GM13976 (cell line): ENCODE data around the gene DAB1.

ENCODE experiments used
- DNase-seq: peaks from one replicate; pipeline ENCODE4 v3.0.0; 2012; ENCODE audit warnings: low spot score
- in situ Hi-C: fragments of 300-500 bp; cut with MboI; formaldehyde crosslinking; loops from one replicate; pipeline ENCODE4 v1.12.0; 2022; ENCODE audit warnings: low sequenced_read_pairs, mixed read lengths, inconsistent platforms; ENCODE audit not compliant: unreplicated experiment
- TF ChIP-seq, protein P1 (sequence below): IDR thresholded peaks from 2 replicates; pipeline ENCODE4 v1.5.1; 2012; ENCODE audit warnings: borderline replicate concordance, mild to moderate bottlenecking; ENCODE audit not compliant: insufficient read depth; ENCODE audit errors: extremely low read depth, missing control alignments, control extremely low read depth

The DAB1 gene

GRCh38 chr1:57362480-57362879 is 61.4 kb downstream of the DAB1 start:
- in situ Hi-C loops: no loop called here
- TF ChIP-seq, protein P1, sequence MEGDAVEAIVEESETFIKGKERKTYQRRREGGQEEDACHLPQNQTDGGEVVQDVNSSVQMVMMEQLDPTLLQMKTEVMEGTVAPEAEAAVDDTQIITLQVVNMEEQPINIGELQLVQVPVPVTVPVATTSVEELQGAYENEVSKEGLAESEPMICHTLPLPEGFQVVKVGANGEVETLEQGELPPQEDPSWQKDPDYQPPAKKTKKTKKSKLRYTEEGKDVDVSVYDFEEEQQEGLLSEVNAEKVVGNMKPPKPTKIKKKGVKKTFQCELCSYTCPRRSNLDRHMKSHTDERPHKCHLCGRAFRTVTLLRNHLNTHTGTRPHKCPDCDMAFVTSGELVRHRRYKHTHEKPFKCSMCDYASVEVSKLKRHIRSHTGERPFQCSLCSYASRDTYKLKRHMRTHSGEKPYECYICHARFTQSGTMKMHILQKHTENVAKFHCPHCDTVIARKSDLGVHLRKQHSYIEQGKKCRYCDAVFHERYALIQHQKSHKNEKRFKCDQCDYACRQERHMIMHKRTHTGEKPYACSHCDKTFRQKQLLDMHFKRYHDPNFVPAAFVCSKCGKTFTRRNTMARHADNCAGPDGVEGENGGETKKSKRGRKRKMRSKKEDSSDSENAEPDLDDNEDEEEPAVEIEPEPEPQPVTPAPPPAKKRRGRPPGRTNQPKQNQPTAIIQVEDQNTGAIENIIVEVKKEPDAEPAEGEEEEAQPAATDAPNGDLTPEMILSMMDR: no peak
- no peak for DNase-seq

- TF ChIP-seq, protein P1: no peak
- in situ Hi-C loops: no loop called here
- DNase-seq: no peak
Measured at GRCh38 chr1:57361516-57361915, 62.3 kb downstream of the DAB1 start.

GRCh38 chr1:57360846-57361407 is 62.9 kb downstream of the DAB1 start:
- TF ChIP-seq, protein P1: no peak
- DNase-seq: no peak
- in situ Hi-C loops: no loop called here

GRCh38 chr1:57357462-57357861 is 66.4 kb downstream of the DAB1 start:
- DNase-seq: no peak
- in situ Hi-C loops: no loop called here

DNA sequence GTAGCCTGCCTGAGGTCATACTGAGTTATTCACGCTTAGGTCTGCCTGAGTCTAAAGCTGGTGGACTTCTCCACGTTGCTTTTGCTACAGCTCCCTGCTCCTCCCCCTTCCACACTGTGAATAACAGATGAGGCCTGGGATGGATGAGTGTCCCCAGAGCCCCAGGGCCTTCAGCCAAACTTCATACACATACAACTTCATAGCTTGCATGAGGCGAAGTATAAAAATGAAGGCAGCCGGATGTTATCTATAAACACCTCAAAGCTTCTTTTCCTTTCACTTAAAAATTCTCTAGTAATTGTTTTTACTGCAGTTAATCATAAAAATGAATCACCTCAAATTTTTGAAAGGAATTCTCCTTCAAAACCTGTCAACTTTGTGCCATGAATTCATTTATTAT is 70.2 kb downstream of the DAB1 start:
- DNase-seq: no peak
- in situ Hi-C loops: no loop called here
- TF ChIP-seq, protein P1: no peak

More at GRCh38 chr1:57357462-57357861, 66.4 kb downstream of the DAB1 start:
- TF ChIP-seq, protein P1: no peak

GRCh38 chr1:57350610-57351009 is 73.2 kb downstream of the DAB1 start:
- no peak for DNase-seq
- in situ Hi-C loops: no loop called here
- TF ChIP-seq, protein P1: no peak
